PC-9 (cell line): ENCODE measurements around the gene PRDM10. TPM values are rescaled to one million over a fixed set of nuclear protein-coding genes. Genes with fewer than 3 reads are reported as not detected.

ENCODE experiments used
- BruUV-seq: library from RNA; stranded (reverse); fragments of 400-500 nt; replicated peaks from 2 replicates; lab custom pipeline; 2021; lab: Mats Ljungman, UMichigan
- CTCF ChIA-PET: fragments of 300-600 bp; sonication (Branson Sonifier 250); formaldehyde crosslinking; loops from one replicate; lab custom pipeline; 2022; ENCODE audit warnings: antibody characterized with exemption; lab: Charles Lee
- POLR2A ChIA-PET: fragments of 300-600 bp; sonication (Branson Sonifier 250); formaldehyde crosslinking; loops from one replicate; lab custom pipeline; 2022; ENCODE audit warnings: antibody characterized with exemption; ENCODE audit not compliant: unreplicated experiment; lab: Charles Lee
- DNase-seq, 2 experiments: peaks; one replicate each; pipeline versions ENCODE4 v3.0.0 to v3.0.0-alpha.2; 2015 to 2022; ENCODE audit warnings: mixed read lengths in 1 of 2
- H2AFZ ChIP-seq: fragments of 200-600 bp; sonication (generic); 2 replicates; pipeline ENCODE4 v1.8.1; 2017; ENCODE audit warnings: antibody characterized with exemption
- H3F3A ChIP-seq: fragments of 200-600 bp; sonication (generic); 2 replicates; pipeline ENCODE4 v1.8.1; 2017; ENCODE audit warnings: antibody characterized with exemption, mild to moderate bottlenecking, low read depth; ENCODE audit not compliant: insufficient read depth
- H3K27ac ChIP-seq: fragments of 200-600 bp; sonication (generic); 2 replicates; pipeline ENCODE4 v1.6.1; 2016; ENCODE audit warnings: mixed run types
- H3K27me3 ChIP-seq: fragments of 200-600 bp; sonication (generic); 2 replicates; pipeline ENCODE4 v1.6.1; 2016; ENCODE audit warnings: low read depth, mixed run types; ENCODE audit not compliant: insufficient read depth
- H3K36me3 ChIP-seq: fragments of 200-600 bp; sonication (generic); 2 replicates; pipeline ENCODE4 v1.6.1; 2016; ENCODE audit warnings: low read depth, mixed run types
- H3K4me1 ChIP-seq: fragments of 200-600 bp; sonication (generic); replicated peaks from 2 replicates; pipeline ENCODE4 v1.6.1; 2016; ENCODE audit warnings: mixed run types; ENCODE audit not compliant: insufficient read depth
- H3K4me2 ChIP-seq: fragments of 200-600 bp; sonication (generic); 2 replicates; pipeline ENCODE4 v1.6.1; 2017; ENCODE audit warnings: mixed run types
- H3K4me3 ChIP-seq: fragments of 200-600 bp; sonication (generic); 2 replicates; pipeline ENCODE4 v1.6.1; 2016; ENCODE audit warnings: mixed run types
- H3K79me2 ChIP-seq: fragments of 200-600 bp; sonication (generic); 2 replicates; pipeline ENCODE4 v1.6.1; 2017; ENCODE audit warnings: low read depth, mixed run types
- H3K9me2 ChIP-seq: fragments of 200-600 bp; sonication (generic); 2 replicates; pipeline ENCODE4 v1.8.1; 2017; ENCODE audit warnings: mild to moderate bottlenecking; ENCODE audit not compliant: insufficient read depth
- H3K9me3 ChIP-seq: fragments of 200-600 bp; sonication (generic); 2 replicates; pipeline ENCODE4 v1.8.1; 2016; ENCODE audit warnings: low read depth; ENCODE audit not compliant: insufficient read depth
- H4K20me1 ChIP-seq: fragments of 200-600 bp; sonication (generic); 2 replicates; pipeline ENCODE4 v1.8.1; 2017; ENCODE audit not compliant: insufficient read depth
- EZH2 ChIP-seq: fragments of 200-600 bp; sonication (generic); IDR thresholded peaks from 2 replicates; pipeline ENCODE4 v1.8.0; 2017; ENCODE audit warnings: antibody characterized with exemption, low read depth
- intact Hi-C: fragments of 100-400 bp; cut with micrococcal nuclease; formaldehyde crosslinking; loops from one replicate; pipeline ENCODE4 v1.10.0; 2022; ENCODE audit not compliant: unreplicated experiment
- total RNA-seq: library from RNA; stranded (reverse); gene quantifications from 2 replicates; pipeline ENCODE4 v1.2.3, GENCODE V29; 2021
- TF ChIP-seq, protein P1 (sequence below): fragments of 200-600 bp; sonication (generic); conservative IDR thresholded peaks from 2 replicates; pipeline ENCODE4 v1.6.1; 2017; ENCODE audit warnings: mixed run types, antibody characterized with exemption, mild to moderate bottlenecking, moderate library complexity

The PRDM10 gene
- total RNA-seq, 1 experiment from 2014 or later, result 14.6 TPM

DNA sequence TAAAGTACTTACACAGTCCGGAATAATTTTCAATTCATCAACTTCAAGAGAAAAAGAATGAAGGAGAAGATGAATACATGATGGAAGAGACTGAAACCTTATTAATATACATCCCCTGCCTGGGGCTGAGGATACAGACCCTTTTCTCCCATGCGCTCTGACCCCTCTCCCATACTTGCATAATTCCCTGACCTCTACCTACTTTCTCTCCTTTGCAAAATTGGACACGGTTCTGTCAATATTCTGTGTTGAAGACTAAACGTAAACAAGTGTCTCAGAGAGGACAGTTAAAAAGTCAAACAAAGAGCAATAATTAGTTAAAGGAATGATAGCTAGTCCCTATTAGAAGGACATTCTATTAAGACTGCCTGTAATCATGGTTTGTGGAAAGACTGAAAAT is 7.5 kb downstream of the PRDM10 start:
- no peak for DNase-seq
- Histone ChIP-seq H2AFZ (no peak overlapping the region), H3K79me2 (peaks cover 57% of the 10 kb centered on the region), H3K4me2 (no peak overlapping the region), H3K36me3 (0 out of 2 replicates have a peak, but pooled peaks cover 12% of the 10 kb centered on the region), H3F3A (peaks cover 15% of the 10 kb centered on the region), H3K9me2 (no peaks in the 10 kb centered on the region), H3K4me1 (peaks cover 18% of the 10 kb centered on the region), H3K4me3 (no peak overlapping the region), H3K9me3 (no peaks in the 10 kb centered on the region), H3K27me3 (no peaks in the 10 kb centered on the region), H3K27ac (no peak overlapping the region), H4K20me1 (no peaks in the 10 kb centered on the region)
- CTCF ChIA-PET, result interaction anchor here (0.6 to 0.7 kb wide), 2 partner anchors 136 to 138 kb away, joined by 3 to 11 read pairs; no protein-coding TSS in a partner anchor
- BruUV-seq, result no TSS peak
- TF ChIP-seq, protein P1, sequence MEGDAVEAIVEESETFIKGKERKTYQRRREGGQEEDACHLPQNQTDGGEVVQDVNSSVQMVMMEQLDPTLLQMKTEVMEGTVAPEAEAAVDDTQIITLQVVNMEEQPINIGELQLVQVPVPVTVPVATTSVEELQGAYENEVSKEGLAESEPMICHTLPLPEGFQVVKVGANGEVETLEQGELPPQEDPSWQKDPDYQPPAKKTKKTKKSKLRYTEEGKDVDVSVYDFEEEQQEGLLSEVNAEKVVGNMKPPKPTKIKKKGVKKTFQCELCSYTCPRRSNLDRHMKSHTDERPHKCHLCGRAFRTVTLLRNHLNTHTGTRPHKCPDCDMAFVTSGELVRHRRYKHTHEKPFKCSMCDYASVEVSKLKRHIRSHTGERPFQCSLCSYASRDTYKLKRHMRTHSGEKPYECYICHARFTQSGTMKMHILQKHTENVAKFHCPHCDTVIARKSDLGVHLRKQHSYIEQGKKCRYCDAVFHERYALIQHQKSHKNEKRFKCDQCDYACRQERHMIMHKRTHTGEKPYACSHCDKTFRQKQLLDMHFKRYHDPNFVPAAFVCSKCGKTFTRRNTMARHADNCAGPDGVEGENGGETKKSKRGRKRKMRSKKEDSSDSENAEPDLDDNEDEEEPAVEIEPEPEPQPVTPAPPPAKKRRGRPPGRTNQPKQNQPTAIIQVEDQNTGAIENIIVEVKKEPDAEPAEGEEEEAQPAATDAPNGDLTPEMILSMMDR, result no peak
- TF ChIP-seq EZH2, result no peak
- POLR2A ChIA-PET, result no interaction called here
- intact Hi-C loops, result no loop called here

DNA sequence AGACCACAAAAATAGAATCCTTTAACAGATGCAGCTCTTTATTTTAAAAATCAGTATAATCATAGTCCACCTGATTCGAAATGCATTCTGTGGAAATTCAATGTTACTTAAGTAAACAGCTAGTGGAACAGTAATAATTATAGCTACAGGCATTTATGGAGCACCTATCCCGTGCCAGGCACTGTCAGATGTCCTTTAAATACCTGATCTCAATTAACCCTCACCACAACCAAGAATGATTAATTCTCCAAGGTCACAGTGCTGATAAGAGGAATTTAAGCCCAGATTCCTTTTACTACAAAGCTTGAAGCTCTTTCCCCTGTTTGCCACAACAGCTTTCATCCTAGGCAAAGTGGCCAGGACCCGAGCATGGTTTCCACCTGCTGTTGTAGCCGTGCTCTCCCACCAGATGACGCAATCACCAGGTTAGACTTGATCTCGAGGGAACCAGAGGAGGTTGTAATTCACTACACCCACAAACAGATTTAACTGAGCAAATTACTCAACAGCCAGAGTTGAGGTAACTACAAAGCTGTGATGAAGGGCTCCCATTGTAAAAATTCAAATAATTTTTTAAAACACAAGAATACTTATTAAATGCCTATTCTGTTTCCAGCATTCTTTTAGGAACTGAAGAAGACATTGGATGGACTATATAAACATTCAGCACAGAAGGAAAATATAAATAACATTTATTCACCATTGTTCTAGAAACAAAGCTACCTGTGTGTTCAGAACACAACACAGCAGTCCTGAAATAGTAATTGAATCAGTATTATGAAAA is 10.3 kb downstream of the PRDM10 start:
- intact Hi-C loops, result no loop called here
- peak; percentile 5 to 74 for DNase-seq
- Histone ChIP-seq H3K9me3 (no peaks in the 10 kb centered on the region), H3K27me3 (no peaks in the 10 kb centered on the region), H3K4me2 (peak overlapping the region; percentile 26), H3K79me2 (peaks cover 30% of the 10 kb centered on the region), H3F3A (peaks cover 15% of the 10 kb centered on the region; the same call in 1 of the 2 replicates), H3K27ac (peak overlapping the region; percentile 45), H3K4me1 (peaks cover 16% of the 10 kb centered on the region), H4K20me1 (no peaks in the 10 kb centered on the region), H3K9me2 (no peaks in the 10 kb centered on the region), H2AFZ (no peak overlapping the region), H3K4me3 (no peak overlapping the region), H3K36me3 (0 out of 2 replicates have a peak, but pooled peaks cover 10% of the 10 kb centered on the region)
- ChIA-PET CTCF (interaction anchor here (0.7 kb wide), 1 partner anchor 62 kb away, joined by 3 read pairs; no protein-coding TSS in a partner anchor), POLR2A (no interaction called here)
- TF ChIP-seq, protein P1, result no peak
- no peak for TF ChIP-seq EZH2
- BruUV-seq, result no TSS peak

DNA sequence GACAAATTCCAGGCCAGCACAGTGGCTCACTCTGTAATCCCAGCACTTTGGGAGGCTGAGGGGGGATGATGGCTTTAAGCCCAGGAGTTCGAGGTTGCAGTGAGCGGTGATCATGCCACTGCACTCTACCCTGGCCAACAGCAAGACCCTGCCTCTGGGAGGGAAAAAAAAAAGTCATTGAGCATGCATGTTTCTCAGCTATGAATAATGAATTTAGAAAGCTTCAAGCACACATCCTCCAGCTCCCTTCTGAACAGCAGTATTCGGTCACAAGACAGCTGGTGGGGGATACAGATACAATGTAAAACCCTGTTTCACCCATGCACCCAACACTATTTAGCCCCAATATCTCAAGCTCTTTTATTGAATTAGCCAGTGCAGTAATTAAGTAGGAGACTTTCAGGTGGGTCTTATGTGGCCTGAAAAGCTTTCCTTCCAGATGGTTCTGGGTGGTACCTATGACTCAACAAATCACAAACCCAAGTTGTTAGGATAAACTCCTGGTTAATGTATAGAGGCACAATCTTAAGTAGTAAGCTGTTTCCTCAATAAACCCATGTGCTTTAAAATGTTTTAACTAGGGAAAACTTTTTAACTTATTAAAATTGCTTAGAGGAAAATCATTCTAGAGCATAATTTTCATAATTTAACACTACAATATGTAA is 13.4 kb downstream of the PRDM10 start:
- Histone ChIP-seq H3K36me3 (no peaks in the 10 kb centered on the region), H3K4me2 (no peak overlapping the region), H3K4me1 (peaks cover 16% of the 10 kb centered on the region), H3K79me2 (0 out of 2 replicates have a peak, but pooled peaks cover 6% of the 10 kb centered on the region), H3K27ac (no peak overlapping the region), H3F3A (peaks cover 15% of the 10 kb centered on the region; the same call in 1 of the 2 replicates), H3K9me2 (no peaks in the 10 kb centered on the region), H3K4me3 (no peak overlapping the region), H3K9me3 (no peaks in the 10 kb centered on the region), H4K20me1 (no peaks in the 10 kb centered on the region), H2AFZ (no peak overlapping the region), H3K27me3 (no peaks in the 10 kb centered on the region)
- ChIA-PET POLR2A (no interaction called here), CTCF (no interaction called here)
- no peak for DNase-seq
- BruUV-seq, result no TSS peak
- TF ChIP-seq EZH2, result no peak
- TF ChIP-seq, protein P1, result no peak
- intact Hi-C loops, result no loop called here
